ENCODE results near the gene CAVIN2.
"Not testable (repeated sequence)": the region's sequence is repeated elsewhere in the genome, so short reads cannot be mapped to it uniquely, and the experiment has no call there.

The CAVIN2 gene

DNA sequence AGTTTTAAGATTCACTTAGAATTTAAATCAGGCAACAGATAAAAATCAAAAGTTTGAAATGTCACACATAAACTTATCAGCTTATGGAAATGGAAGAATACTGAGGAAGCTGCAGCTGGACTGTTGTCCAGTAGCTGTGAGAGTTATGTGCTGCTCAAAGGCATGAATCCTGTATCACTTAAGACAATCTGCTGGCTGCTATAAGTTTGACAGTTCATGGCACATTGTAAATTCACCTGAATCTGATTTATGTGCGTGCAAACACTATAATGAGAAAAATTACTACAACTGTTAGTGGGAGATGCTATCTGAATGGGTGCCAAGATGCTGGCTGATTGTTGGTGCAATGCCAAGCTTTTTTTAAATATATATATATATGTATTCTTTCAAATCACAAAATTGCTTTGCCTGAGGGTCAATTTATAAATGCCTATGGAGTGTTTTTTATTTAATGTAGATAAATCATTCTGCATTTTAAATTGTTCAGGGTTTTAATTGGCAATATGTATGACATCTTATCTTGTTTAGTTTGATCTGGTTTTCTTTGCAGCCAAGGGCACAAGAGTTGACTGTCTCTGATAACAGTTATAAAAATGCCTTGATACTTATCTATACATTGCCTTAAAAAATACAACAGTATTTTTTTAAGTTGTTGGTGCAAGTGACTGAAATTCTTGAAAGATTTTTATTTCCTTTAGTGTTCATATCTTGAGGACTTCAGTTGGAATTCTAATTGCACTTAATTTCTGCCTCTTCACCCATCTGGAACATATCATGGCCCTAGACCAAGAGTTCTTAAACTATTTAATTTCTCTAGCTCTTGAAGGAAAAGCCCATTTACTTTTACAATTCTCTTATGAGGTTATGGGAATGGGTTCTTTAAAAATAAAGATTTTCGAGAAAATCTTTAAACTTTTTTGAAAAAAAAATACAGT, 48.7 kb downstream of the CAVIN2 start:
- no peak for DNase-seq

GRCh38 chr2:191797500-191797899, 49.4 kb downstream of the CAVIN2 start:
- DNase-seq, result no peak

DNA sequence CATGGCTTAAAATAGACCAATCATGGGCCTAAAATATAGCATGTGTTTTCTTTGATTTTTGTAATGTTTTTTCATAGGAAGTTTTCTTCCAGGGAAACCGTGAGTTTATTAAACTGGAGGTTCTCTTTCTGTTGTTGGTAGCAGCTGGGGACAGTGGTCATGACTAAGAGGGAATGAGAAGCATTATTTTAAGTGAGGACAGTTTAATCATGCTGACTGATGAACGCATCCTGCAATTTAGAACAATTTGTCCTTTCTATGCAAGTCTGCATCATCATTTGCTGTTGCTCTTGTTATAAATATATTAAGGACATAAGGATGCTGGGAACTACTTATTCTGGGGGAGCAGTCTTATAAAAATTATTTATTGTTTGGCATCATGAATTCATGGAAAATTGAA, 51.2 kb downstream of the CAVIN2 start:
- no peak for DNase-seq

- no peak for DNase-seq
These were observed 54.8 kb downstream of the CAVIN2 start for GRCh38 chr2:191791953-191792560.

DNA sequence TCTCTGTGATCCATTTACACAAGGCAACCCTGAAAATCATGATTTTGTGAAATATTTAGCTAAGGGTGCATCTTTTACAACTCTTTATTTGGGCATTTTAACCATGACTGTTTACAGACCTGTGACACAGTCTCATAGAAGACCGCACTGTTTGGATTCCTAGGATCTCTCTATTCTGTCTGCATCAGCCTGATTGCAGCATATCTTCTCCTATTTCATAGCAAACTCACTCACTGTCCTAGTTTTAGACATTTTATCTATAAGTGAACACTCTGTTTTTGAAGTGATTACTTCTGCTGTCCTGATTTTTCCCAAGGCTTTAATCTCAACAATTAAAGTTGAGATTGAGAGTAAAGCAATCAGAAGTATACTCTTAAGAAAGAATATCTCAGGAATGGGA, 56.2 kb downstream of the CAVIN2 start:
- no peak for DNase-seq

- no peak for DNase-seq
These were observed 57.1 kb downstream of the CAVIN2 start for GRCh38 chr2:191789796-191790195.

DNA sequence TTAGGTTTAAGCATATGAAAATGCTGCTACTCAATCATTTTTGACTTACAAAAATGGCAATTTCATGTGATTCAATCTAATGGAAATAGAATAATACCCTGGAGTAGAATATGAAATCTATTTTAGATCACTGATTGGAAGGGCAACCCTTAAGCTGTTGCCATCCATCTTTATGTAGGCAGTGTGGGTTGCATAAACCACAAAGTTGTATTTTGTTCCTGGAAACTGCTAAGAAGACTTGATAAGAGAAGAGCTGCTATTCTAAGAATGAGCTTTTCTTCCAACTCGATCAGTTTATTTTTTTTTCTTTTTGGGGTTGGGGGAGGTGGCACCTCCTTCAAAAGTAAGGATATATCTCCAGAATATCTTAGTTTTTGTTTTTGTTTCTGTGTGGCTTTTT, 60.2 kb downstream of the CAVIN2 start:
- no peak for DNase-seq

DNA sequence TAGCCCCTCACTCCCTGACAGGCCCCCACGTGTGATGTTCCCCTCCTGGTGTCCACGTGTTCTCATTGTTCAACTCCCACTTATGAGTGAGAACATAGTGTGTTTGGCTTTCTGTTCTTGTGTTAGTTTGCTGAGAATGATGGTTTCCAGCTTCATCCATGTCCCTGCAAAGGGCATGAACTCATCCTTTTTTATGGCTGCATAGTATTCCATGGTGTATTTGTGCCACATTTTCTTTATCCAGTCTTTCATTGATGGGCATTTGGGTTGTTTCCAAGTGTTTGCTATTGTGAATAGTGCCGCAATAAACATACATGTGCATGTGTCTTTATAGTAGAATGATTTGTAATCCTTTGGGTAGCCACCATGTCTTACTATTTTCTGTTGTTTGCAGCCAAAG, 61.2 kb downstream of the CAVIN2 start:
- not testable (repeated sequence) for DNase-seq

Measured in stimulated activated CD4-positive, alpha-beta T cell treated with anti-CD3 and anti-CD28 coated beads, Interleukin-15, amount 100 ng/mL, for 24 hours (primary cell).